PFSK-1 (cell line): ENCODE results near the gene POU2AF3.

Source experiments
- FOXP2 ChIP-seq: optimal IDR thresholded peaks from 2 replicates; pipeline ENCODE3; 2011; ENCODE audit warnings: borderline replicate concordance, control low read depth, inconsistent platforms; ENCODE audit not compliant: insufficient read depth; ENCODE audit errors: extremely low read length, extremely low read depth
- POLR2AphosphoS5 ChIP-seq: IDR thresholded peaks from 2 replicates; pipeline ENCODE4 v1.6.1; 2012; ENCODE audit warnings: low read depth, mild to moderate bottlenecking, control low read depth, low read length, moderate library complexity
- REST ChIP-seq, 2 experiments: IDR thresholded peaks; 2 replicates each; pipeline versions ENCODE4 v1.6.1 to v1.8.0; 2011 to 2012; ENCODE audit warnings: low read depth in 2 of 2, low read length in 2 of 2, control low read depth in 1 of 2, inconsistent platforms in 1 of 2, mild to moderate bottlenecking in 1 of 2, moderate library complexity in 1 of 2; ENCODE audit not compliant: insufficient read depth in 1 of 2
- SIN3A ChIP-seq: IDR thresholded peaks from 2 replicates; pipeline ENCODE4 v1.6.1; 2012; ENCODE audit warnings: mild to moderate bottlenecking, low read length, moderate library complexity, borderline replicate concordance; ENCODE audit not compliant: insufficient read depth
- TAF1 ChIP-seq: IDR thresholded peaks from 2 replicates; pipeline ENCODE4 v1.6.1; 2012; ENCODE audit warnings: low read length, control low read depth, borderline replicate concordance; ENCODE audit not compliant: insufficient read depth

POU2AF3 gene

GRCh38 chr11:111300569-111300968 is 2.2 kb downstream of the POU2AF3 start:
- TF ChIP-seq FOXP2: no peak
- no peak for TF ChIP-seq TAF1
- TF ChIP-seq POLR2AphosphoS5: no peak
- TF ChIP-seq SIN3A: no peak
- TF ChIP-seq REST (IDR thresholded peaks at IDR 0.05; ENCODE audit: insufficient read depth in 1 of 2, low read depth in 2 of 2, low read length in 2 of 2): no peak

GRCh38 chr11:111301004-111301841 is 2.9 kb downstream of the POU2AF3 start:
- no peak for TF ChIP-seq POLR2AphosphoS5
- TF ChIP-seq SIN3A: no peak
- TF ChIP-seq REST (IDR thresholded peaks at IDR 0.05; ENCODE audit: insufficient read depth in 1 of 2, low read depth in 2 of 2, low read length in 2 of 2): no peak
- TF ChIP-seq FOXP2: no peak
- no peak for TF ChIP-seq TAF1

- TF ChIP-seq REST (IDR thresholded peaks at IDR 0.05; ENCODE audit: insufficient read depth in 1 of 2, low read depth in 2 of 2, low read length in 2 of 2) (no peak), POLR2AphosphoS5 (no peak), TAF1 (no peak), SIN3A (no peak), FOXP2 (no peak)
These were observed 3.4 kb downstream of the POU2AF3 start for GRCh38 chr11:111301842-111302118.

- TF ChIP-seq FOXP2 (no peak), POLR2AphosphoS5 (no peak), REST (IDR thresholded peaks at IDR 0.05; ENCODE audit: insufficient read depth in 1 of 2, low read depth in 2 of 2, low read length in 2 of 2) (no peak), SIN3A (no peak), TAF1 (no peak)
These were observed 4.0 kb downstream of the POU2AF3 start for GRCh38 chr11:111302298-111302697.

GRCh38 chr11:111303461-111303860 is 5.1 kb downstream of the POU2AF3 start:
- no peak for TF ChIP-seq SIN3A
- no peak for TF ChIP-seq TAF1
- TF ChIP-seq REST (IDR thresholded peaks at IDR 0.05; ENCODE audit: insufficient read depth in 1 of 2, low read depth in 2 of 2, low read length in 2 of 2): no peak
- no peak for TF ChIP-seq POLR2AphosphoS5
- no peak for TF ChIP-seq FOXP2
